Measurements from ENCODE around the gene KAZN. TPM values are rescaled to one million over a fixed set of nuclear protein-coding genes. Genes with fewer than 3 reads are reported as not detected.

The KAZN gene
- total and polyA plus RNA-seq, 10 donors: 20.0 to 245 (median 144) TPM

DNA sequence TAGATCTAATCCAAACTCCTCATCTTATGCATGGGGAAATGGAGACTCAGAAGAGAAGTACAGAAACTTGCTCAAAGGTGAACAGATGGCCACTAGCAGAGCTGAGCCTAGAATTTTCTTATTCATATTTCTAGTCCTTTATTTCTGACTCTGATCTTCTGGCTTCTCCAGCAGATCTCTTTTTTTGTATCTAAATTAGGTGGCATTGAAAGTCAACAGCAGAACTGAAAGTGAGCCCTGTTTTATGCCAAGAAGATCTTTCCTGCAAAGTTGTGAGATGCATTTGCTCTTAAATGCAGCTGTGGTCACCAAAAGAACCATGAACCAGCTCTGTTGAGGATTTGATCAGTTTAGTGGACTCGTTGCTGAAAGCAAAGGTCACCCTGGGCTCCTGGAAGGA lies 75.5 kb downstream of the KAZN start:
- Histone ChIP-seq H3K9me3 (peaks cover 0 to 5% (median 0%) of the 10 kb centered on the region in 8 donors), H3K27me3 (replicated peaks in 1 of 7) (peaks cover 0 to 4% (median 0%) of the 10 kb centered on the region in 7 donors), H3K27ac (no peak overlapping the region), H3K4me1 (peaks cover 0 to 3% (median 0%) of the 10 kb centered on the region in 6 donors), H3K4me3 (no peak overlapping the region), H3K36me3 (no peaks in the 10 kb centered on the region)
- no peak for DNase-seq
- TF ChIP-seq POLR2AphosphoS5 (IDR thresholded peaks at IDR 0.05) (no peak), POLR2A (IDR thresholded peaks at IDR 0.05) (no peak)
- TF ChIP-seq, protein P1, sequence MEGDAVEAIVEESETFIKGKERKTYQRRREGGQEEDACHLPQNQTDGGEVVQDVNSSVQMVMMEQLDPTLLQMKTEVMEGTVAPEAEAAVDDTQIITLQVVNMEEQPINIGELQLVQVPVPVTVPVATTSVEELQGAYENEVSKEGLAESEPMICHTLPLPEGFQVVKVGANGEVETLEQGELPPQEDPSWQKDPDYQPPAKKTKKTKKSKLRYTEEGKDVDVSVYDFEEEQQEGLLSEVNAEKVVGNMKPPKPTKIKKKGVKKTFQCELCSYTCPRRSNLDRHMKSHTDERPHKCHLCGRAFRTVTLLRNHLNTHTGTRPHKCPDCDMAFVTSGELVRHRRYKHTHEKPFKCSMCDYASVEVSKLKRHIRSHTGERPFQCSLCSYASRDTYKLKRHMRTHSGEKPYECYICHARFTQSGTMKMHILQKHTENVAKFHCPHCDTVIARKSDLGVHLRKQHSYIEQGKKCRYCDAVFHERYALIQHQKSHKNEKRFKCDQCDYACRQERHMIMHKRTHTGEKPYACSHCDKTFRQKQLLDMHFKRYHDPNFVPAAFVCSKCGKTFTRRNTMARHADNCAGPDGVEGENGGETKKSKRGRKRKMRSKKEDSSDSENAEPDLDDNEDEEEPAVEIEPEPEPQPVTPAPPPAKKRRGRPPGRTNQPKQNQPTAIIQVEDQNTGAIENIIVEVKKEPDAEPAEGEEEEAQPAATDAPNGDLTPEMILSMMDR (IDR thresholded peaks at IDR 0.05 in 8 of 11, conservative IDR thresholded peaks at IDR 0.05 in 3 of 11): no peak
- 21 to 50% (median 39%) methylated on average over 1 of the region's 1 CpG for WGBS, 5 donors
- intact Hi-C loops (cut with DNase I; ENCODE audit: low total_unique reads): no loop called here

- TF ChIP-seq POLR2AphosphoS5 (IDR thresholded peaks at IDR 0.05): no peak
- TF ChIP-seq, protein P1 (IDR thresholded peaks at IDR 0.05 in 8 of 11, conservative IDR thresholded peaks at IDR 0.05 in 3 of 11): no peak
- no peak for TF ChIP-seq POLR2A (IDR thresholded peaks at IDR 0.05)
- no peak for DNase-seq
- Histone ChIP-seq H3K4me3 (no peak overlapping the region), H3K9me3 (peaks cover 0 to 5% (median 0%) of the 10 kb centered on the region in 8 donors), H3K27me3 (replicated peaks in 1 of 7) (peaks cover 0 to 3% (median 0%) of the 10 kb centered on the region in 7 donors), H3K27ac (no peak overlapping the region), H3K36me3 (no peaks in the 10 kb centered on the region), H3K4me1 (peaks cover 0 to 3% (median 0%) of the 10 kb centered on the region in 6 donors)
- 77 to 99% (median 82%) methylated on average over 4 of the region's 4 CpGs for WGBS, 5 donors
- intact Hi-C loops (cut with DNase I; ENCODE audit: low total_unique reads): no loop called here
These were observed 77.9 kb downstream of the KAZN start for GRCh38 chr1:14676400-14676799.

DNA sequence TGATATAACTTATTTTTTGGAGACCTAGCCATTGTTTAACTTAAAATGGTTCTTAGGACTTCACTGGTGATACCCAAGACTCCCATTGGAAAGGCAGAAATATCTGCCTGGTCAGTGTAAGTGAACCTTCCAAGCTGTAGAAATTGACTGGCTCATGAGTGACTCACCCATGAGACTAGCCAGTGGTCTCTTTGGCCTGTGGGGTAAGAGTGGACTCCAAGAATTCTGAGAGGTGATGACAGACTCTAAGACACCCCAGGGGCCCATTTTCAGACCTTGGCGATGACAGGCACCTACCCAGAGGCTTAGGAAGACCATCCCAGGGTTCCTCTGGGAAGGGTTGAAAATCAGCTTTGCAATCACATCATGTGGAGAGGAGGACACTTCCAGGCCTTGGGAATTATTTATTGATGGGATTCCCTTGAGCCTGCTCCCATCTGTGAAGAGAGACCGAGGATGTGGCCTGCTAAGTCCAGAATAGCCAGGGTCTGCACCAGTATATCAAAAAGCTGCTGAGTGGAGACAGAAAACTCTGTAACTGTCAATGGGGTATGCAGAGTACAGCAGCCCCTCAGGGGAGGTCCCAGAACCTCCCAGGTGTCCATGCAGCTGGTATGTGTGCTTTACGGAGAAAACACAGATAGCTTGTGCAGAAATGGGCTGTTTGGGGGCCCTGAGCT lies 78.9 kb downstream of the KAZN start:
- no peak for DNase-seq
- 78 to 90% (median 89%) methylated on average over 3 of the region's 3 CpGs for WGBS, 5 donors
- TF ChIP-seq, protein P1 (IDR thresholded peaks at IDR 0.05 in 8 of 11, conservative IDR thresholded peaks at IDR 0.05 in 3 of 11): no peak
- TF ChIP-seq POLR2AphosphoS5 (IDR thresholded peaks at IDR 0.05) (no peak), POLR2A (IDR thresholded peaks at IDR 0.05) (no peak)

DNA sequence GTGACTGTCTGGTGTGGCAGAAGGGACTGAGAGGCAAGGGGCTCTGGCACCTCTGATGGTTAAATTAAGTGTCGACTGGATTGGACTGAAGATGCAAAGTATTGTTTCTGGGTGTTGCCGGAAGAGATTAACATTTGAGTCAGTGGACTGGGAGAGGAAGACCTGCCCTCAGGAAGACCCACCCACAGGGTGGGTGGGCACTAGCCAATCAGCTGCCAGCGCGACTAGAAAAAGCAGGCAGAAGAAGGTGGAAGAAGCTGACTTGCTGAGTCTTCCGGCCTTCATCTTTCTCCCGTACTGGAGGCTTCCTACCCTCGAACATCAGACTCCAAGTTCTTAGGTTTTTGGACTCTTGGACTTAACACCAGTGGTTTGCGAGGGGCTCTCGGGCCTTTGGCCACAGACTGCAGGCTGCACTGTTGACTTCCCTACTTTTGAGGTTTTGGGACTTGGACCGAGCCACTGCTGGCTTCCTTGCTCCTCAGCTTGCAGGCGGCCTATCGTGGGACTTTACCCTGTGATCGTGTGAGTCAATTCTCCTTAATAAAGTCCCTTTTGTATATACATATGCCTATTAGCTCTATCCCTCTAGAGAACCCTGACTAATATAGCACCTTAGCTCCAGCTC lies 79.6 kb downstream of the KAZN start:
- H3K4me1 ChIP-seq: peaks cover 0 to 7% (median 1%) of the 10 kb centered on the region in 6 donors
- TF ChIP-seq, protein P1 (IDR thresholded peaks at IDR 0.05 in 8 of 11, conservative IDR thresholded peaks at IDR 0.05 in 3 of 11): no peak
- no peak for TF ChIP-seq POLR2A (IDR thresholded peaks at IDR 0.05)
- no peak for TF ChIP-seq POLR2AphosphoS5 (IDR thresholded peaks at IDR 0.05)
- H3K36me3 ChIP-seq: no peaks in the 10 kb centered on the region
- no peak for DNase-seq
- no peak overlapping the region for H3K27ac ChIP-seq
- H3K4me3 ChIP-seq: no peak overlapping the region
- WGBS, 5 donors: 83 to 92% (median 86%) methylated on average over 13 of the region's 13 CpGs
- H3K9me3 ChIP-seq: peaks cover 0 to 5% (median 0%) of the 10 kb centered on the region in 8 donors
- H3K27me3 ChIP-seq (replicated peaks in 1 of 7): peaks cover 0 to 3% (median 0%) of the 10 kb centered on the region in 7 donors
- intact Hi-C loops (cut with DNase I; ENCODE audit: low total_unique reads): no loop called here

More for the DNA sequence above, 78.9 kb downstream of the KAZN start:
- Histone ChIP-seq H3K27ac (no peak overlapping the region), H3K27me3 (replicated peaks in 1 of 7) (peaks cover 0 to 3% (median 0%) of the 10 kb centered on the region in 7 donors), H3K36me3 (no peaks in the 10 kb centered on the region), H3K9me3 (peaks cover 0 to 5% (median 0%) of the 10 kb centered on the region in 8 donors), H3K4me3 (no peak overlapping the region), H3K4me1 (peaks cover 0 to 3% (median 0%) of the 10 kb centered on the region in 6 donors)
- intact Hi-C loops (cut with DNase I; ENCODE audit: low total_unique reads): no loop called here
